IMR-90 (cell line): ENCODE measurements around the gene TMPRSS15. TPM values are rescaled to one million over a fixed set of nuclear protein-coding genes. Genes with fewer than 3 reads are reported as not detected.

Source experiments
- ATAC-seq: fragments of 200-7000 bp; cut with Tn5 transposase; 2 replicates; pipeline ENCODE4 v1.9.1; 2020; ENCODE audit warnings: low read depth, mild to moderate bottlenecking, moderate library complexity
- BruUV-seq: library from RNA; stranded (reverse); fragments of 400-500 nt; replicated peaks from 2 replicates; lab custom pipeline; 2021; lab: Mats Ljungman, UMichigan
- CTCF ChIA-PET: fragments of 300-600 bp; formaldehyde crosslinking; extraction: SDS; loops from one replicate; lab custom pipeline; 2021; ENCODE audit warnings: antibody characterized with exemption; lab: Yijun Ruan, JAX
- POLR2A ChIA-PET: fragments of 300-600 bp; sonication (Branson Sonifier 250); formaldehyde crosslinking; loops from one replicate; lab custom pipeline; 2022; ENCODE audit warnings: antibody characterized with exemption; ENCODE audit not compliant: unreplicated experiment; lab: Charles Lee
- DNase-seq: peaks from one replicate; pipeline ENCODE4 v3.0.0; 2013
- H2AFZ ChIP-seq: replicated peaks from 2 replicates; pipeline ENCODE3; 2013; ENCODE audit warnings: low read length, mild to moderate bottlenecking; ENCODE audit not compliant: poor library complexity
- H2AK5ac ChIP-seq: 2 replicates; pipeline ENCODE4 v1.6.1; 2013; ENCODE audit warnings: low read depth, low read length, inconsistent platforms
- H2AK9ac ChIP-seq: replicated peaks from 2 replicates; pipeline ENCODE3; 2013; ENCODE audit warnings: mild to moderate bottlenecking, low read depth, low read length, moderate library complexity; ENCODE audit not compliant: poor library complexity
- H2BK120ac ChIP-seq: 2 replicates; pipeline ENCODE4 v1.6.1; 2013; ENCODE audit warnings: low read depth, low read length, inconsistent platforms
- H2BK15ac ChIP-seq: 3 replicates; pipeline ENCODE4 v1.6.1; 2013; ENCODE audit warnings: low read depth, low read length, inconsistent platforms
- H2BK20ac ChIP-seq: 2 replicates; pipeline ENCODE4 v1.6.1; 2013; ENCODE audit warnings: low read depth, mild to moderate bottlenecking, inconsistent platforms, low read length, moderate library complexity
- H2BK5ac ChIP-seq: 2 replicates; pipeline ENCODE4 v1.6.1; 2013; ENCODE audit warnings: mild to moderate bottlenecking, low read depth, low read length, inconsistent platforms; ENCODE audit not compliant: poor library complexity, severe bottlenecking
- H3K14ac ChIP-seq: replicated peaks from 2 replicates; pipeline ENCODE4 v1.6.1; 2013; ENCODE audit warnings: low read depth, low read length, inconsistent platforms
- H3K18ac ChIP-seq: 2 replicates; pipeline ENCODE4 v1.6.1; 2013; ENCODE audit warnings: low read depth, low read length, control low read depth
- H3K23ac ChIP-seq: 2 replicates; pipeline ENCODE4 v1.6.1; 2013; ENCODE audit warnings: low read depth, low read length, inconsistent platforms
- H3K27ac ChIP-seq: 2 replicates; pipeline ENCODE4 v1.5.1; 2013; ENCODE audit warnings: mild to moderate bottlenecking, control low read depth, low read length; ENCODE audit not compliant: insufficient read depth
- H3K27me3 ChIP-seq: 2 replicates; pipeline ENCODE4 v1.6.1; 2013; ENCODE audit warnings: low read length; ENCODE audit not compliant: control insufficient read depth, insufficient read depth
- H3K36me3 ChIP-seq: 2 replicates; pipeline ENCODE4 v1.6.1; 2013; ENCODE audit warnings: low read length, mixed read lengths; ENCODE audit not compliant: control insufficient read depth, insufficient read depth
- H3K4ac ChIP-seq: 2 replicates; pipeline ENCODE4 v1.6.1; 2013; ENCODE audit warnings: low read depth, low read length, inconsistent platforms
- H3K4me1 ChIP-seq: 2 replicates; pipeline ENCODE4 v1.6.1; 2013; ENCODE audit warnings: low read length, mixed read lengths; ENCODE audit not compliant: control insufficient read depth, insufficient read depth
- H3K4me2 ChIP-seq: 2 replicates; pipeline ENCODE4 v1.6.1; 2013; ENCODE audit warnings: low read depth, mild to moderate bottlenecking, control low read depth, low read length, moderate library complexity
- H3K4me3 ChIP-seq: 2 replicates; pipeline ENCODE4 v1.5.1; 2013; ENCODE audit warnings: low read depth, mild to moderate bottlenecking, control low read depth, low read length, moderate library complexity; ENCODE audit not compliant: insufficient read depth
- H3K56ac ChIP-seq: 2 replicates; pipeline ENCODE4 v1.6.1; 2013; ENCODE audit warnings: low read length, inconsistent platforms; ENCODE audit not compliant: insufficient read depth; ENCODE audit errors: extremely low read depth
- H3K79me1 ChIP-seq, 2 experiments: 2 replicates each; pipeline ENCODE4 v1.6.1; 2013; ENCODE audit warnings: low read length in 2 of 2, inconsistent platforms in 1 of 2, low read depth in 1 of 2
- H3K9ac ChIP-seq: 2 replicates; pipeline ENCODE4 v1.6.1; 2013; ENCODE audit warnings: low read depth, low read length, control low read depth
- H3K9me1 ChIP-seq: 2 replicates; pipeline ENCODE4 v1.6.1; 2013; ENCODE audit warnings: low read length, inconsistent platforms; ENCODE audit not compliant: insufficient read depth
- H3K9me3 ChIP-seq: 2 replicates; pipeline ENCODE4 v1.6.1; 2013; ENCODE audit warnings: low read length; ENCODE audit not compliant: control insufficient read depth, insufficient read depth
- H4K20me1 ChIP-seq: 2 replicates; pipeline ENCODE4 v1.6.1; 2013; ENCODE audit warnings: low read length, inconsistent platforms; ENCODE audit not compliant: insufficient read depth
- H4K5ac ChIP-seq: 2 replicates; pipeline ENCODE4 v1.6.1; 2013; ENCODE audit warnings: mild to moderate bottlenecking, low read depth, low read length, control low read depth
- H4K8ac ChIP-seq, 2 experiments: 2 replicates each; pipeline ENCODE4 v1.6.1; 2013; ENCODE audit warnings: low read depth in 2 of 2, low read length in 2 of 2, control low read depth in 1 of 2, inconsistent platforms in 1 of 2
- H4K91ac ChIP-seq: 2 replicates; pipeline ENCODE4 v1.6.1; 2013; ENCODE audit warnings: low read depth, low read length, inconsistent platforms; ENCODE audit not compliant: insufficient read depth
- CEBPB ChIP-seq: IDR thresholded peaks from 2 replicates; pipeline ENCODE4 v1.6.1; 2012; ENCODE audit warnings: low read depth, low read length, improper control_type of control experiment
- FOS ChIP-seq: fragments of 150-350 bp; IDR thresholded peaks from 2 replicates; pipeline ENCODE4 v1.6.1; 2016; ENCODE audit warnings: low read depth, low read length
- MAZ ChIP-seq: IDR thresholded peaks from 2 replicates; pipeline ENCODE4 v1.6.1; 2012; ENCODE audit warnings: low read depth, mild to moderate bottlenecking, low read length, improper control_type of control experiment, moderate library complexity, borderline replicate concordance
- MXI1 ChIP-seq: IDR thresholded peaks from 2 replicates; pipeline ENCODE4 v1.6.1; 2012; ENCODE audit warnings: low read depth, mild to moderate bottlenecking, low read length, moderate library complexity, borderline replicate concordance
- RAD21 ChIP-seq: IDR thresholded peaks from 2 replicates; pipeline ENCODE4 v1.6.1; 2012; ENCODE audit warnings: low read length, improper control_type of control experiment
- RFX5 ChIP-seq: IDR thresholded peaks from 2 replicates; pipeline ENCODE4 v1.8.0; 2012; ENCODE audit warnings: low read depth, mild to moderate bottlenecking, low read length, moderate library complexity
- WGBS, 2 experiments: methylation state at CpG; one replicate each; pipeline versions ENCODE4 v1.1.5 to v1.1.7; 2013; ENCODE audit warnings: missing lambda C conversion rate in 2 of 2; ENCODE audit not compliant: insufficient read length in 1 of 2; ENCODE audit errors: extremely low coverage in 2 of 2; 5-methylcytosine and 5-hydroxymethylcytosine counted together
- dilution Hi-C: fragments of 300-500 bp; cut with HindIII; formaldehyde crosslinking; loops from one replicate; pipeline ENCODE4 v1.14.3; 2018; ENCODE audit warnings: low sequenced_read_pairs; ENCODE audit not compliant: unreplicated experiment
- in situ Hi-C: fragments of 300-500 bp; cut with MboI; formaldehyde crosslinking; loops from 3 replicates; pipeline ENCODE4 v1.14.3; 2019; ENCODE audit warnings: low sequenced_read_pairs, inconsistent platforms, mixed read lengths
- intact Hi-C: fragments of 100-400 bp; cut with micrococcal nuclease; formaldehyde crosslinking; loops from 2 replicates; pipeline ENCODE4 v1.10.0; 2022
- polyA plus RNA-seq, 3 experiments: library from polyadenylated mRNA; depleted of rRNA; stranded (reverse); fragments of >200 nt; gene quantifications; 2 replicates each; pipeline ENCODE4 v1.2.3, GENCODE V29; 2012; ENCODE audit warnings: low replicate concordance in 1 of 3
- total RNA-seq: library from RNA; depleted of rRNA; stranded (reverse); fragments of >200 nt; gene quantifications from 2 replicates; pipeline ENCODE4 v1.2.3, GENCODE V29; 2012
- TF ChIP-seq, protein P1 (sequence below): conservative IDR thresholded peaks from 2 replicates; pipeline ENCODE4 v1.5.1; 2012; ENCODE audit warnings: mild to moderate bottlenecking, low read depth, low read length, improper control_type of control experiment
- TF ChIP-seq, protein P2 (sequence below): fragments of 150-350 bp; IDR thresholded peaks from 2 replicates; pipeline ENCODE4 v1.6.1; 2017; ENCODE audit warnings: mild to moderate bottlenecking, antibody characterized with exemption, low read length, low read depth

The TMPRSS15 gene
- total and polyA plus RNA-seq, 2 of the 4 experiments (the other 2 are of a cell fraction): not detected

DNA sequence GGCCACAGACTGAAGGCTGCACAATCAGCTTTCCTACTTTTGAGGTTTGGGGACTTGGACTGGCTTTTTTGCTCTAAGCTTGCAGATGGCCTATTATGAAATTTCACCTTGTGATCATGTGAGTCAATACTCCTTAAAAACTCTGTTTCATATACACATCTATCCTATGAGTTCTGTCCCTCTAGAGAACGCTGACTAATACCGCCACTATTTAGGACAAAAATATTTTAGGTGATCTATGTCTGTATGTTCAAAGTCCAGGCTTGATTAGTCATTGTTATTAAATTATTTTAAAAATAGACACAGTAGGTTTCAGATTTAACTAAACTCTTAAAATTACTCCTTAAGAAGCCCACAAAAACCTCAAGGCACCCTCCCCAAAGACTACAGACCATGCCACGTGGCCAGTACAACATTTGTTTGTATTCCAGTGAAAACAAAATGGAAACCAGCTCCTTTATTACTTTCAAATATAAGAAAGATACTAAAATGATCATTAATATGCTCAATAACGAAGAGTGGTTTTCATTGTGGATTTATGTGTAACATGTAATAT lies 63.1 kb downstream of the TMPRSS15 start:
- no peaks in the 10 kb centered on the region for H4K20me1 ChIP-seq
- H2AK5ac ChIP-seq: no peak overlapping the region
- H3K14ac ChIP-seq: no peak overlapping the region
- no peak overlapping the region for H2BK120ac ChIP-seq
- H3K9me3 ChIP-seq: peaks cover 10% of the 10 kb centered on the region; the same call in 1 of the 2 replicates
- no CpG with 5 or more reads among the region's 4 CpGs for WGBS, 2 experiments
- H3K4me2 ChIP-seq: no peak overlapping the region
- in situ Hi-C loops: no loop called here
- H3K36me3 ChIP-seq: no peaks in the 10 kb centered on the region
- no peak overlapping the region for H3K4me3 ChIP-seq
- intact Hi-C loops: no loop called here
- dilution Hi-C loops: no loop called here
- DNase-seq (no peak), ATAC-seq (no peak)
- H4K5ac ChIP-seq: no peak overlapping the region
- H3K27ac ChIP-seq: no peak overlapping the region
- H3K18ac ChIP-seq: no peak overlapping the region
- H2AK9ac ChIP-seq: no peak overlapping the region
- no peaks in the 10 kb centered on the region for H3K4me1 ChIP-seq
- no peak overlapping the region for H4K8ac ChIP-seq
- no peaks in the 10 kb centered on the region for H3K27me3 ChIP-seq
- H3K23ac ChIP-seq: no peak overlapping the region
- H2BK15ac ChIP-seq: no peak overlapping the region
- H2BK20ac ChIP-seq: no peak overlapping the region
- BruUV-seq: no TSS peak
- ChIA-PET POLR2A (no interaction called here), CTCF (interaction anchor here (0.8 kb wide), 1 partner anchor 102 kb away, joined by 3 read pairs; no protein-coding TSS in a partner anchor)
- H4K91ac ChIP-seq: no peak overlapping the region
- no peak overlapping the region for H3K4ac ChIP-seq
- H3K56ac ChIP-seq: no peak overlapping the region
- no peak overlapping the region for H2AFZ ChIP-seq
- no peaks in the 10 kb centered on the region for H3K9me1 ChIP-seq
- no peak overlapping the region for H2BK5ac ChIP-seq
- TF ChIP-seq CEBPB (no peak), MXI1 (no peak), RFX5 (no peak), FOS (no peak), MAZ (no peak), RAD21 (no peak)
- TF ChIP-seq, protein P1, sequence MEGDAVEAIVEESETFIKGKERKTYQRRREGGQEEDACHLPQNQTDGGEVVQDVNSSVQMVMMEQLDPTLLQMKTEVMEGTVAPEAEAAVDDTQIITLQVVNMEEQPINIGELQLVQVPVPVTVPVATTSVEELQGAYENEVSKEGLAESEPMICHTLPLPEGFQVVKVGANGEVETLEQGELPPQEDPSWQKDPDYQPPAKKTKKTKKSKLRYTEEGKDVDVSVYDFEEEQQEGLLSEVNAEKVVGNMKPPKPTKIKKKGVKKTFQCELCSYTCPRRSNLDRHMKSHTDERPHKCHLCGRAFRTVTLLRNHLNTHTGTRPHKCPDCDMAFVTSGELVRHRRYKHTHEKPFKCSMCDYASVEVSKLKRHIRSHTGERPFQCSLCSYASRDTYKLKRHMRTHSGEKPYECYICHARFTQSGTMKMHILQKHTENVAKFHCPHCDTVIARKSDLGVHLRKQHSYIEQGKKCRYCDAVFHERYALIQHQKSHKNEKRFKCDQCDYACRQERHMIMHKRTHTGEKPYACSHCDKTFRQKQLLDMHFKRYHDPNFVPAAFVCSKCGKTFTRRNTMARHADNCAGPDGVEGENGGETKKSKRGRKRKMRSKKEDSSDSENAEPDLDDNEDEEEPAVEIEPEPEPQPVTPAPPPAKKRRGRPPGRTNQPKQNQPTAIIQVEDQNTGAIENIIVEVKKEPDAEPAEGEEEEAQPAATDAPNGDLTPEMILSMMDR: no peak
- TF ChIP-seq, protein P2, sequence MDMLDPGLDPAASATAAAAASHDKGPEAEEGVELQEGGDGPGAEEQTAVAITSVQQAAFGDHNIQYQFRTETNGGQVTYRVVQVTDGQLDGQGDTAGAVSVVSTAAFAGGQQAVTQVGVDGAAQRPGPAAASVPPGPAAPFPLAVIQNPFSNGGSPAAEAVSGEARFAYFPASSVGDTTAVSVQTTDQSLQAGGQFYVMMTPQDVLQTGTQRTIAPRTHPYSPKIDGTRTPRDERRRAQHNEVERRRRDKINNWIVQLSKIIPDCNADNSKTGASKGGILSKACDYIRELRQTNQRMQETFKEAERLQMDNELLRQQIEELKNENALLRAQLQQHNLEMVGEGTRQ: no peak
- H3K79me1 ChIP-seq: no peaks in the 10 kb centered on the region
- no peak overlapping the region for H3K9ac ChIP-seq
